ENCODE measurements around the gene CFAP299.
"Not testable (repeated sequence)": the region's sequence is repeated elsewhere in the genome, so short reads cannot be mapped to it uniquely, and the experiment has no call there.

The CFAP299 gene

GRCh38 chr4:80740375-80740774, 404.8 kb downstream of the CFAP299 start:
- ATAC-seq (ENCODE audit: low read depth) (peak; percentile 33; the same call in 1 of the 3 replicates), DNase-seq (ENCODE audit: low spot score) (no peak)
- H3K4me3 ChIP-seq (ENCODE audit: severe bottlenecking) = no peak overlapping the region
- H3K9me3 ChIP-seq (ENCODE audit: severe bottlenecking) = no peaks in the 10 kb centered on the region
- TF ChIP-seq, protein P1, sequence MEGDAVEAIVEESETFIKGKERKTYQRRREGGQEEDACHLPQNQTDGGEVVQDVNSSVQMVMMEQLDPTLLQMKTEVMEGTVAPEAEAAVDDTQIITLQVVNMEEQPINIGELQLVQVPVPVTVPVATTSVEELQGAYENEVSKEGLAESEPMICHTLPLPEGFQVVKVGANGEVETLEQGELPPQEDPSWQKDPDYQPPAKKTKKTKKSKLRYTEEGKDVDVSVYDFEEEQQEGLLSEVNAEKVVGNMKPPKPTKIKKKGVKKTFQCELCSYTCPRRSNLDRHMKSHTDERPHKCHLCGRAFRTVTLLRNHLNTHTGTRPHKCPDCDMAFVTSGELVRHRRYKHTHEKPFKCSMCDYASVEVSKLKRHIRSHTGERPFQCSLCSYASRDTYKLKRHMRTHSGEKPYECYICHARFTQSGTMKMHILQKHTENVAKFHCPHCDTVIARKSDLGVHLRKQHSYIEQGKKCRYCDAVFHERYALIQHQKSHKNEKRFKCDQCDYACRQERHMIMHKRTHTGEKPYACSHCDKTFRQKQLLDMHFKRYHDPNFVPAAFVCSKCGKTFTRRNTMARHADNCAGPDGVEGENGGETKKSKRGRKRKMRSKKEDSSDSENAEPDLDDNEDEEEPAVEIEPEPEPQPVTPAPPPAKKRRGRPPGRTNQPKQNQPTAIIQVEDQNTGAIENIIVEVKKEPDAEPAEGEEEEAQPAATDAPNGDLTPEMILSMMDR (IDR thresholded peaks at IDR 0.05; ENCODE audit: poor library complexity, severe bottlenecking) = no peak
- no peak overlapping the region for H3K27ac ChIP-seq (ENCODE audit: poor library complexity, severe bottlenecking)
- no peaks in the 10 kb centered on the region for H3K27me3 ChIP-seq (ENCODE audit: insufficient read depth, poor library complexity, severe bottlenecking)
- H3K4me1 ChIP-seq (ENCODE audit: insufficient read depth, poor library complexity, severe bottlenecking) = no peaks in the 10 kb centered on the region
- H3K36me3 ChIP-seq (ENCODE audit: low read depth) = no peaks in the 10 kb centered on the region

DNA sequence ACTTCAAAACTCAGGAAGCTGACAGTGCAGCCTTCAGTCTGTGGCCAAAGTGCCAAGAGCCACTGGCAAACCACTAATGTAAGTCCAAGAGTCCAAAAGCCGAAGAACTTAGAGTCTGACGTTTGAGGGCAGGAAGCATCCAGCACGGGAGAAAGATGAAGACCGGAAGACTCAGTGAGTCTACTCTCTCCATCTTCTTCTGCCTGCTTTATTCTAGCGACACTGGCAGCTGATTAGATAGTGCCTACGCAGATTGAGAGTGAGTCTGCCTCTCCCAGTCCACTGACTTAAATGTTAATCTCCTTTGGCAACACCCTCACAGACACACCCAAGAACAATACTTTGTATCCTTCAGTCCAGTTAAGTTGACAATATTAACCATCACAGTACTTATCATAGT, 414.0 kb downstream of the CFAP299 start:
- H3K27ac ChIP-seq (ENCODE audit: poor library complexity, severe bottlenecking); H3K9me3 ChIP-seq (ENCODE audit: severe bottlenecking); H3K4me3 ChIP-seq (ENCODE audit: severe bottlenecking); H3K36me3 ChIP-seq (ENCODE audit: low read depth); ATAC-seq (ENCODE audit: low read depth); H3K27me3 ChIP-seq (ENCODE audit: insufficient read depth, poor library complexity, severe bottlenecking); DNase-seq (ENCODE audit: low spot score); H3K4me1 ChIP-seq (ENCODE audit: insufficient read depth, poor library complexity, severe bottlenecking): not testable (repeated sequence)

DNA sequence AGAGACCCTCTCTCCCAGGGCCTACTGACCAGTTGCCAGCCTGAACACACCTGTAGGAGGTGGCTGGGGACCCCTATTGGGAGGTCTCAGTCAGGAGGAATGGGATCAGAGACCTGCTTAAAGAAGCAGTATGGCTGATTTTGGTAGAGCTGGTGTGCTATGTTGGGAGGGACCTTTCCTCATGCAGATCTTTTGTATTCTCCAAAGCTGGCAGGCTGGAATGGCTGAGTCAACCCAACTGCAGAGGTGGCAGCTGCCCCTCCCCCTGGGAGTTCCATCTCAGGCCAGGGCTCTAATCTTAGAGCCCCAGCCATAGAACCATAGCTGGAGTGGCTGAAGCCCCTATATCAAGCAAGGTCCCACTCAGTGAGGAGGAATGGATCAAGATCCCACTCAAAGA, 415.7 kb downstream of the CFAP299 start:
- Histone ChIP-seq H3K4me1 (ENCODE audit: insufficient read depth, poor library complexity, severe bottlenecking) (no peaks in the 10 kb centered on the region), H3K27me3 (ENCODE audit: insufficient read depth, poor library complexity, severe bottlenecking) (no peaks in the 10 kb centered on the region), H3K36me3 (ENCODE audit: low read depth) (no peaks in the 10 kb centered on the region), H3K27ac (ENCODE audit: poor library complexity, severe bottlenecking) (no peak overlapping the region), H3K4me3 (ENCODE audit: severe bottlenecking) (no peak overlapping the region), H3K9me3 (ENCODE audit: severe bottlenecking) (no peaks in the 10 kb centered on the region)
- TF ChIP-seq, protein P1 (IDR thresholded peaks at IDR 0.05; ENCODE audit: poor library complexity, severe bottlenecking) = no peak
- DNase-seq (ENCODE audit: low spot score) (no peak), ATAC-seq (ENCODE audit: low read depth) (no peak)

DNA sequence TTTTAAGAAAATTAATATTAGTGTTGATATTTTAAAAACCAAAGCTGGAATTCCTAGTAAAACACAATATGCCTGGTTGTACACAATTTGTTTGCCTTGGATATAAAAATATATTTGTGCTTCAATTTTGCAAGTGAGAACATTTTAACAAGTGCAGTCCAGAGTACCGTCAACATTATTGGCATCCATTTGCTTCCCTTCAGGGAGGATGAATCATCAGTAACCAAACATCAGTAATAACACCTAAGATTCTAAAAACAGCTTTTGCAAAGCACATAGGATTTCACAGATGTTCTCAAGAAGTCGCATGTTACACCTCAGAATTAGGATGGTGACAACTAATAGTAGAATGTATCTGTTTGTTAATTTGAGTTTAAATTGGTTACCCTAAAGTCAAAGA, 432.4 kb downstream of the CFAP299 start:
- H3K9me3 ChIP-seq (ENCODE audit: severe bottlenecking) = no peaks in the 10 kb centered on the region
- H3K27ac ChIP-seq (ENCODE audit: poor library complexity, severe bottlenecking) = no peak overlapping the region
- ATAC-seq (ENCODE audit: low read depth) = peak; percentile 72
- peaks cover 8% of the 10 kb centered on the region for H3K4me1 ChIP-seq (ENCODE audit: insufficient read depth, poor library complexity, severe bottlenecking)
- TF ChIP-seq, protein P1 (IDR thresholded peaks at IDR 0.05; ENCODE audit: poor library complexity, severe bottlenecking) = no peak
- no peaks in the 10 kb centered on the region for H3K27me3 ChIP-seq (ENCODE audit: insufficient read depth, poor library complexity, severe bottlenecking)
- DNase-seq (ENCODE audit: low spot score) = no peak
- H3K4me3 ChIP-seq (ENCODE audit: severe bottlenecking) = no peak overlapping the region
- no peaks in the 10 kb centered on the region for H3K36me3 ChIP-seq (ENCODE audit: low read depth)

DNA sequence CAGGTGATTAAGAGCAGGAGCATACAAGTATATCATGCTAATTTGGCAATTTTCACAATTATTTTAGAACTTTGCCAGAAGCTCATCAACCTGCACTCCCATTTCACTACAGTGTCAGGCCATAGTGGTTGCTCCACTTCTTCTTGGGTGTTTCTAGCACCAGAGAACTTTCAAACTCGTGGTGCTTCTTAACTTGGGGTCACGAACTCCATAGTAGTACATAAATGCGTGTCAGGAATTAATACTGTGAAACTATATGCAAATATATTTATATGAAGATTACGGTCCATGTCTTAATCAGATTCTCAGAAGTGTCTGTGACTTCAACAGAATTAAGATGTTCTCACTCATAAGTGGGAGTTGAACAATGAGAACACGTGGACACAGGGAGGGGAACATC, 440.6 kb downstream of the CFAP299 start:
- Histone ChIP-seq H3K4me1 (ENCODE audit: insufficient read depth, poor library complexity, severe bottlenecking) (no peaks in the 10 kb centered on the region), H3K36me3 (ENCODE audit: low read depth) (no peaks in the 10 kb centered on the region), H3K4me3 (ENCODE audit: severe bottlenecking) (no peak overlapping the region), H3K27ac (ENCODE audit: poor library complexity, severe bottlenecking) (no peak overlapping the region), H3K9me3 (ENCODE audit: severe bottlenecking) (no peaks in the 10 kb centered on the region), H3K27me3 (ENCODE audit: insufficient read depth, poor library complexity, severe bottlenecking) (no peaks in the 10 kb centered on the region)
- ATAC-seq (ENCODE audit: low read depth) (no peak), DNase-seq (ENCODE audit: low spot score) (no peak)
- TF ChIP-seq, protein P1 (IDR thresholded peaks at IDR 0.05; ENCODE audit: poor library complexity, severe bottlenecking) = no peak

Measured in RWPE2 (cell line).